HG02623 (cell line): ENCODE results near the gene LONP1.

Source experiments
- ATAC-seq: cut with Tn5 transposase; IDR thresholded peaks from one replicate; pipeline ENCODE4 v1.9.1; 2021; ENCODE audit warnings: moderate library complexity; ENCODE audit not compliant: unreplicated experiment

Gene LONP1

DNA sequence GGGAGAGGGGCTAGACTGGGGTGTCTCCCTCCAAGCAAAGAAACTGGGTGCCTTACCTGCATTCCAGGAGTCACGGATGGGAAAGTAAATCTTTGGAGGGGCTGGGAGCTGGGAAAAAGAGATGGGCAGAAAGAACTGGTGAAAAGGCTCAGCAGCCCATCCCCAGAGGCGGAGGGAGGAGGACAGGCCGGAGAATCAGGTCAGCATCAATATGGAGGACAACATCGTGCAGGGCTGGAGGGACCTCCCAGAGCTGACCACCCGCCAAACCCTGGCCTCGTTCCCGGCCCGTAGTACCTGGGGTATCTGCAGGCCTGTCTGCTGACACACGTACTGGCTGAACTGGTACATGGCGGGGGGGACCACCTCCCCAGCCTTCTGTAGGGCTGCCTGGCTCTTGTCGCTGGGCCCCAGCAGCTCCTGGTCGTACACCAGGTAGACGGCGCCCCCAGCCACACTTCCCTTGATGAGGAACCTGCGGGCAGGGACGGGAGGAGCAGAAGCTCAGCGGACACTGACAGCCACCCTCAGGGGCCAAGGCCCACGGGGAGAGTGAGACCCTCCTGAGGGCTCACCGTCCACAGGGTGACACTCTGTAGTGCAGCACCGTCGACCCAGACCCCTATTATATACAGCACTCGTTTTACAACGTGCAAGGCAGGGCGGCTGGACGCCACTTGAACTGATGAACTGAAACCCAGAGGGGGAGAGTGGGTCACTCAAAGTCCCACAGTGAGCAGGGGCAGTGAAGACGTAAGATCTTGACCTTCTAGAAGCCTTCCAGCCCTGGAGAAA is 40.5 kb downstream of the LONP1 start:
- ATAC-seq, result no peak

DNA sequence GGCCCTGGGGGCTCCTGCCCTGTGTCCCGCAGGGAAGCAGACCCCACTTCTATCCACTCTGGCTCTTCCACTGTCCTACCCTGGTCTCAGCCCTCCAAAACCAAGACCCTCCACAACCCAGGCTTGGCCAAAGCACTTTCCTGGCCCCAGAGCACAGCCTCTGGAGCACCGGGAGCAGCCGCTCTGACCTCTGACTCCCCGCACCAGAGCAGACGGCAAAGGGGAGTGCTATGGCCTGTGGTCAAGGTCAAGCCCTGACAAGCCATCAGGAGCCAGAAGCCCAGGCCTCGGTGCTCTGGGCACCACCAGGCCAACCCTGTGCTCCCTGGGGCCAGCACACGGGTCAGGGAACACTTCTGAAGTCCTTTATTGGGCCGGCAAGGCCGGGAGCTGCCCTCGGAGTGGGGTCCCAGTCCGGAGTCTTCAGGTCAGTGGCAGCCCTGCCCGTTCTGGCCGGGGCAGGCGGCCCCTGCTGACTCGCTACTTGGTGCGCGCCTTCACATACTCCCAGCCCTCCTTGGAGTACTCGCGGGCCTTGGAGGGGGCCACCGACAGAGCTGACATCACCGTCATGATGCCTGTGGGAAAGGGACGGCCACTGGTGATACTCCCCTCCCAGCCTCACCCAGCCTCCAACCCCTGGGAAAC is 41.8 kb downstream of the LONP1 start:
- no peak for ATAC-seq

- no peak for ATAC-seq
These were observed 42.4 kb downstream of the LONP1 start for GRCh38 chr19:5677580-5677979.

GRCh38 chr19:5677136-5677535 is 42.8 kb downstream of the LONP1 start:
- no peak for ATAC-seq

DNA sequence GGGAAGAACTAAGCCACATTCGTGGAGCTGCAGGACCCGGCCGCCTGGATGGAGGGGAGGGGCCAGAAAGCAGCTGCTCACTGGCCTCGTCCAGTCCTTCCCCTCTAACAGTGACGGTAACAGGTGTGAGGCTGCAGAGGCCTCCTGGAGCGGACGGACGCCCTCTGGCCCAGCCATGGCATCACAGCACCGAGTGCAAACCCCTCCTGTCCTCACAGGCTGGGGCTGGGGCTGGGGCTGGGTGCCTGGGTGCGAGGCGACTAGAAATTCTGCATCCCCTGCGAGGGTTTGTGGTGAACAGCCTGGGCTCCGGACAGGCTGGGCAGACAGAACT is 43.2 kb downstream of the LONP1 start:
- no peak for ATAC-seq

GRCh38 chr19:5676105-5676771 is 43.7 kb downstream of the LONP1 start:
- ATAC-seq, result no peak

GRCh38 chr19:5674714-5675113 is 45.2 kb downstream of the LONP1 start:
- ATAC-seq, result no peak

GRCh38 chr19:5673752-5674151 is 46.2 kb downstream of the LONP1 start:
- no peak for ATAC-seq

GRCh38 chr19:5672708-5673459 is 47.1 kb downstream of the LONP1 start:
- ATAC-seq, result no peak

DNA sequence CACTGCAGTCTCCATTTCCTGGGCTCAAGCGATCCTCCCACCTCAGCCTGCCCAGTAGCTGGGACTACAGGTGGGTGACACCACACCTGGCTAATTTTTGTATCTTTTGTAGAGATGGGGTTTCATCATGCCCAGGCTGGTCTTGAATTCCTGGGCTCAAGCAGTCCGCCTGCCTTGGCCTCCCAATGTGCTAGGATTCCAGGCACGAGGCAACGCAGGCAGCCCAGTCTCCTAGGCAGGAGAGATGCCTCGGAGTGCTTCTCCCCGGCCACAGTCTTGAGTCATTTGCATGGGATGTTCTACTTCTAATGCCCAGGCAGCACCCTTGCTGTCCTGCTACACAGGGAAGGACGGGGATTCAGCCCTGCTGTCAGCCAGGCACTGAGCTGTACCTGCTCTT is 48.3 kb downstream of the LONP1 start:
- no peak for ATAC-seq

GRCh38 chr19:5669212-5669611 is 50.7 kb downstream of the LONP1 start:
- no peak for ATAC-seq

- no peak for ATAC-seq
These were observed 52.1 kb downstream of the LONP1 start for GRCh38 chr19:5667751-5668271.

- no peak for ATAC-seq
These were observed 52.9 kb downstream of the LONP1 start for GRCh38 chr19:5666921-5667610.

GRCh38 chr19:5665781-5666513 is 54.0 kb downstream of the LONP1 start:
- ATAC-seq, result no peak

- ATAC-seq, result no peak
These were observed 55.4 kb downstream of the LONP1 start for GRCh38 chr19:5664515-5664914.

GRCh38 chr19:5663904-5664303 is 56.0 kb downstream of the LONP1 start:
- ATAC-seq, result no peak

GRCh38 chr19:5661483-5661882 is 58.5 kb downstream of the LONP1 start:
- no peak for ATAC-seq

- no peak for ATAC-seq
These were observed 64.5 kb downstream of the LONP1 start for GRCh38 chr19:5655412-5655811.

GRCh38 chr19:5654931-5655330 is 65.0 kb downstream of the LONP1 start:
- ATAC-seq, result no peak

GRCh38 chr19:5652261-5652660 is 67.7 kb downstream of the LONP1 start:
- no peak for ATAC-seq
